Measurements from ENCODE around the gene VPREB3.

- TF ChIP-seq CTCF (IDR thresholded peaks at IDR 0.05; ENCODE audit: insufficient read depth, low read length, poor library complexity, severe bottlenecking) = no peak
- no peak for TF ChIP-seq EZH2phosphoT487 (conservative IDR thresholded peaks at IDR 0.05; ENCODE audit: low read length)
Measured at GRCh38 chr22:23781511-23782183, 27.4 kb upstream of the VPREB3 start.
